H9 (cell line): ENCODE measurements around the gene CFAP43. TPM values are rescaled to one million over a fixed set of nuclear protein-coding genes. Genes with fewer than 3 reads are reported as not detected.

Experiments used
- DNase-seq: peaks from one replicate; pipeline ENCODE4 v3.0.0-alpha.2; 2017
- H2AFZ ChIP-seq: one replicate; pipeline ENCODE4 v1.6.1; 2013; ENCODE audit warnings: mild to moderate bottlenecking, low read length, control low read depth, moderate library complexity
- H2AK5ac ChIP-seq: 2 replicates; pipeline ENCODE4 v1.6.1; 2013; ENCODE audit warnings: low read length, control low read depth, mixed read lengths; ENCODE audit not compliant: insufficient read length
- H2BK120ac ChIP-seq: one replicate; pipeline ENCODE4 v1.6.1; 2013; ENCODE audit warnings: low read depth, mild to moderate bottlenecking, low read length, control low read depth, inconsistent platforms; ENCODE audit not compliant: poor library complexity, severe bottlenecking
- H2BK12ac ChIP-seq: 2 replicates; pipeline ENCODE4 v1.6.1; 2013; ENCODE audit warnings: low read length, control low read depth, mixed read lengths, low read depth; ENCODE audit not compliant: insufficient read length
- H2BK15ac ChIP-seq: 2 replicates; pipeline ENCODE4 v1.6.1; 2013; ENCODE audit warnings: low read depth, low read length, control low read depth
- H2BK20ac ChIP-seq: one replicate; pipeline ENCODE4 v1.6.1; 2013; ENCODE audit warnings: low read depth, mild to moderate bottlenecking, low read length, control low read depth, inconsistent platforms; ENCODE audit not compliant: poor library complexity, severe bottlenecking
- H2BK5ac ChIP-seq: 2 replicates; pipeline ENCODE4 v1.6.1; 2013; ENCODE audit warnings: low read length, control low read depth, mixed read lengths; ENCODE audit not compliant: insufficient read length
- H3K14ac ChIP-seq: 2 replicates; pipeline ENCODE4 v1.6.1; 2013; ENCODE audit warnings: low read length, control low read depth; ENCODE audit not compliant: insufficient read depth
- H3K18ac ChIP-seq: 2 replicates; pipeline ENCODE4 v1.6.1; 2013; ENCODE audit warnings: low read depth, mild to moderate bottlenecking, mixed read lengths, low read length, control low read depth; ENCODE audit not compliant: insufficient read length
- H3K23ac ChIP-seq: 2 replicates; pipeline ENCODE4 v1.6.1; 2013; ENCODE audit warnings: low read length, control low read depth, mixed read lengths, low read depth; ENCODE audit not compliant: insufficient read length
- H3K23me2 ChIP-seq: 2 replicates; pipeline ENCODE4 v1.6.1; 2013; ENCODE audit warnings: low read depth, mild to moderate bottlenecking, mixed read lengths, low read length, control low read depth; ENCODE audit not compliant: insufficient read length, poor library complexity, severe bottlenecking
- H3K27ac ChIP-seq: 2 replicates; pipeline ENCODE4 v1.5.1; 2013; ENCODE audit warnings: low read length, control low read depth, mixed read lengths, low read depth; ENCODE audit not compliant: insufficient read length
- H3K27me3 ChIP-seq: 2 replicates; pipeline ENCODE4 v1.6.1; 2013; ENCODE audit warnings: low read length, control low read depth, inconsistent platforms; ENCODE audit not compliant: insufficient read depth
- H3K4ac ChIP-seq: 2 replicates; pipeline ENCODE4 v1.6.1; 2013; ENCODE audit warnings: low read depth, mild to moderate bottlenecking, control low read depth, inconsistent platforms, low read length, moderate library complexity
- H3K4me1 ChIP-seq: 2 replicates; pipeline ENCODE4 v1.6.1; 2013; ENCODE audit warnings: low read length, control low read depth, inconsistent platforms; ENCODE audit not compliant: insufficient read depth
- H3K4me2 ChIP-seq: 2 replicates; pipeline ENCODE4 v1.6.1; 2013; ENCODE audit warnings: low read length, control low read depth, mixed read lengths; ENCODE audit not compliant: insufficient read length, insufficient read depth
- H3K56ac ChIP-seq: 2 replicates; pipeline ENCODE4 v1.6.1; 2013; ENCODE audit warnings: low read depth, mild to moderate bottlenecking, mixed read lengths, low read length, control low read depth; ENCODE audit not compliant: insufficient read length
- H3K79me1 ChIP-seq: 2 replicates; pipeline ENCODE4 v1.6.1; 2013; ENCODE audit warnings: low read depth, mild to moderate bottlenecking, moderate library complexity, low read length, control low read depth, inconsistent platforms; ENCODE audit not compliant: insufficient read depth, poor library complexity, severe bottlenecking
- H3K79me2 ChIP-seq: 2 replicates; pipeline ENCODE4 v1.6.1; 2013; ENCODE audit warnings: low read length, control low read depth, inconsistent platforms; ENCODE audit not compliant: insufficient read depth
- H3K9ac ChIP-seq: 2 replicates; pipeline ENCODE4 v1.6.1; 2013; ENCODE audit warnings: low read length, control low read depth, mixed read lengths; ENCODE audit not compliant: insufficient read length; ENCODE audit errors: extremely low read depth
- H3K9me3 ChIP-seq: one replicate; pipeline ENCODE4 v1.6.1; 2013; ENCODE audit warnings: low read depth, low read length, inconsistent platforms; ENCODE audit not compliant: control insufficient read depth
- H3T11ph ChIP-seq: one replicate; pipeline ENCODE4 v1.6.1; 2013; ENCODE audit warnings: mild to moderate bottlenecking, low read length, control low read depth, inconsistent platforms
- H4K20me1 ChIP-seq: one replicate; pipeline ENCODE4 v1.6.1; 2013; ENCODE audit not compliant: control insufficient read depth, insufficient read length, insufficient read depth
- H4K5ac ChIP-seq: 2 replicates; pipeline ENCODE4 v1.6.1; 2013; ENCODE audit warnings: low read depth, mild to moderate bottlenecking, mixed read lengths, low read length, control low read depth; ENCODE audit not compliant: insufficient read length
- H4K8ac ChIP-seq: replicated peaks from 2 replicates; pipeline ENCODE4 v1.6.1; 2013; ENCODE audit warnings: low read length, control low read depth, mixed read lengths, low read depth; ENCODE audit not compliant: insufficient read length
- H4K91ac ChIP-seq: 2 replicates; pipeline ENCODE4 v1.6.1; 2013; ENCODE audit warnings: low read depth, mild to moderate bottlenecking, moderate library complexity, mixed read lengths, low read length, control low read depth; ENCODE audit not compliant: insufficient read length
- H3K27ac Mint-ChIP-seq, 3 experiments: 2 replicates in 2 of 3; 3 replicates in 1 of 3; pipeline ENCODE4 v1.8.0; 2020 to 2021; ENCODE audit warnings: mixed read lengths in 3 of 3, mild to moderate bottlenecking in 1 of 3, moderate library complexity in 1 of 3
- H3K27me3 Mint-ChIP-seq: 2 replicates; pipeline ENCODE4 v1.8.0; 2021; ENCODE audit warnings: low read depth, mild to moderate bottlenecking, moderate library complexity, mixed read lengths
- H3K36me3 Mint-ChIP-seq, 3 experiments: 2 replicates in 2 of 3; 3 replicates in 1 of 3; pipeline ENCODE4 v1.8.0; 2020 to 2021; ENCODE audit warnings: low read depth in 3 of 3, mixed read lengths in 3 of 3; ENCODE audit not compliant: insufficient read depth in 1 of 3
- H3K4me1 Mint-ChIP-seq, 2 experiments: 2 replicates each; pipeline ENCODE4 v1.8.0; 2020; ENCODE audit warnings: mixed read lengths in 2 of 2
- H3K4me3 Mint-ChIP-seq, 2 experiments: 2 replicates in 1 of 2; 3 replicates in 1 of 2; pipeline ENCODE4 v1.8.0; 2020 to 2021; ENCODE audit warnings: mild to moderate bottlenecking in 2 of 2, mixed read lengths in 2 of 2, moderate library complexity in 1 of 2
- H3K9me3 Mint-ChIP-seq, 2 experiments: 2 replicates in 1 of 2; 3 replicates in 1 of 2; pipeline ENCODE4 v1.8.0; 2020; ENCODE audit warnings: mild to moderate bottlenecking in 2 of 2, mixed read lengths in 2 of 2, moderate library complexity in 1 of 2
- WGBS: extraction: QIAGEN DNeasy Blood & Tissue Kit; methylation state at CpG from one replicate; pipeline ENCODE4 v1.1.7; 2013; ENCODE audit warnings: missing lambda C conversion rate, low lambda C conversion rate, mixed read lengths; ENCODE audit not compliant: insufficient read length; ENCODE audit errors: extremely low coverage; 5-methylcytosine and 5-hydroxymethylcytosine counted together
- total RNA-seq: library from RNA; stranded (reverse); gene quantifications from 2 replicates; pipeline ENCODE4 v1.2.1, GENCODE V29; 2021
- TF ChIP-seq, protein P1 (sequence below): fragments of 200-600 bp; sonication (generic); conservative IDR thresholded peaks from 3 replicates; pipeline ENCODE4 v1.8.0; 2021; ENCODE audit warnings: antibody characterized with exemption, mild to moderate bottlenecking

CFAP43 gene
- total RNA-seq, 1 experiment from 2014 or later = 0.26 TPM

DNA sequence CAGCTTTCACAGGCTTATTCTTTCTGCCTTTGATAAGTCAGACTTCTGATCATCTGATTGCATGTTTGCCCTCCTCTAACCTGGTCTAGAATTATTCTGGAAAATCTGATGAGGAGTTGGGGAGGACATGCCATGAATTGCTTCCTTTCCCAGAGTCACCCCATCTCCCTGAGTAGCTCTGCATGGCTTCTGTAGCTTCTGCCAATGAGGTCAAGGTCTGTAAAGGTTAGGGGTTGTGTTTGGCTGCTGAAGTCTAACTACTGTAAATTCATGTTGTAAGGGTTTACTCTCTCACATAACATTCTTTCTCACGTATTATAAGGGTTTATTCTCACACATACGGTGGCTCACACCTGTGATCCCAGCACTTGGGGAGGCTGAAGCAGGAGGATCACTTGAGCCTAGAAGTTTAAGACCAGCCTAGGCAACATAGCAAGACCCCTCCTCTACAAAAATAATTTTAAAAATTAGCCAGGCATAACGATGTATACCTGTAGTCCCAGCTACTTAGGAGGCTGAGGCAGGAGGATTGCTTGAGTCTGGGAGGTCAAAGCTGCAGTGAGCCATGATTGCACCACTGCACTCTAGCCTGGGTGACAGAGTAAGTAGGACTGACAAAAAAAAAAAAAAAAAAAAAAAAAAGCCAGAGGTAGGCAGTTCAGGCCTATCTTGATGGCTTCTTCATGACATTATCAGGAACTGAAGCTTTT, 47.5 kb upstream of the CFAP43 start:
- no peaks in the 10 kb centered on the region for H3K79me2 ChIP-seq
- H3K4me1 ChIP-seq = no peaks in the 10 kb centered on the region
- H4K91ac ChIP-seq = no peak overlapping the region

More for the DNA sequence above, 47.5 kb upstream of the CFAP43 start:
- no peak overlapping the region for H2BK120ac ChIP-seq
- H3K27me3 ChIP-seq = no peaks in the 10 kb centered on the region
- H3K27ac ChIP-seq = no peak overlapping the region
- H3K4me1 Mint-ChIP-seq = peaks cover 9 to 14% of the 10 kb centered on the region in 2 experiments
- no peak overlapping the region for H3K4me2 ChIP-seq
- H3K23ac ChIP-seq = no peak overlapping the region
- no peaks in the 10 kb centered on the region for H3K9me3 ChIP-seq
- no peak overlapping the region for H4K5ac ChIP-seq
- H3K9me3 Mint-ChIP-seq = no peaks in the 10 kb centered on the region
- no peaks in the 10 kb centered on the region for H3K79me1 ChIP-seq
- no peak overlapping the region for H3T11ph ChIP-seq
- no peaks in the 10 kb centered on the region for H4K20me1 ChIP-seq
- no peak overlapping the region for H3K56ac ChIP-seq
- H3K9ac ChIP-seq = no peak overlapping the region
- no peak overlapping the region for H2BK15ac ChIP-seq
- no peak for DNase-seq
- no peak overlapping the region for H3K4me3 Mint-ChIP-seq
- H3K27ac Mint-ChIP-seq = no peak overlapping the region
- no peak overlapping the region for H2AFZ ChIP-seq
- no peak overlapping the region for H2AK5ac ChIP-seq
- no peak overlapping the region for H2BK5ac ChIP-seq
- H4K8ac ChIP-seq = no peak overlapping the region
- no CpG with 5 or more reads among the region's 3 CpGs for WGBS
- no peak overlapping the region for H3K14ac ChIP-seq
- H3K23me2 ChIP-seq = peaks cover 5% of the 10 kb centered on the region
- H2BK12ac ChIP-seq = no peak overlapping the region
- peaks cover 7% of the 10 kb centered on the region for H3K27me3 Mint-ChIP-seq
- H3K18ac ChIP-seq = no peak overlapping the region
- TF ChIP-seq, protein P1, sequence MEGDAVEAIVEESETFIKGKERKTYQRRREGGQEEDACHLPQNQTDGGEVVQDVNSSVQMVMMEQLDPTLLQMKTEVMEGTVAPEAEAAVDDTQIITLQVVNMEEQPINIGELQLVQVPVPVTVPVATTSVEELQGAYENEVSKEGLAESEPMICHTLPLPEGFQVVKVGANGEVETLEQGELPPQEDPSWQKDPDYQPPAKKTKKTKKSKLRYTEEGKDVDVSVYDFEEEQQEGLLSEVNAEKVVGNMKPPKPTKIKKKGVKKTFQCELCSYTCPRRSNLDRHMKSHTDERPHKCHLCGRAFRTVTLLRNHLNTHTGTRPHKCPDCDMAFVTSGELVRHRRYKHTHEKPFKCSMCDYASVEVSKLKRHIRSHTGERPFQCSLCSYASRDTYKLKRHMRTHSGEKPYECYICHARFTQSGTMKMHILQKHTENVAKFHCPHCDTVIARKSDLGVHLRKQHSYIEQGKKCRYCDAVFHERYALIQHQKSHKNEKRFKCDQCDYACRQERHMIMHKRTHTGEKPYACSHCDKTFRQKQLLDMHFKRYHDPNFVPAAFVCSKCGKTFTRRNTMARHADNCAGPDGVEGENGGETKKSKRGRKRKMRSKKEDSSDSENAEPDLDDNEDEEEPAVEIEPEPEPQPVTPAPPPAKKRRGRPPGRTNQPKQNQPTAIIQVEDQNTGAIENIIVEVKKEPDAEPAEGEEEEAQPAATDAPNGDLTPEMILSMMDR = no peak
- peaks cover 0 to 3% (median 0%) of the 10 kb centered on the region in 3 experiments; a peak in 4 of 7 replicates for H3K36me3 Mint-ChIP-seq
- no peak overlapping the region for H3K4ac ChIP-seq
- no peak overlapping the region for H2BK20ac ChIP-seq
